ENCODE measurements around the gene EIF4A3. TPM values are rescaled to one million over a fixed set of nuclear protein-coding genes. Genes with fewer than 3 reads are reported as not detected.
A peak's percentile ranks its signal among the peaks of the same experiment; 100 is the strongest.

Gene EIF4A3
- total RNA-seq, 1 donor from 2014 or later = 54.1 TPM

GRCh38 chr17:80132906-80133625 lies 13.9 kb downstream of the EIF4A3 start:
- intact Hi-C loops (cut with DNase I) = no loop called here
- no peak for TF ChIP-seq CTCF (IDR thresholded peaks at IDR 0.05)
- H3K9me3 ChIP-seq = no peaks in the 10 kb centered on the region
- H3K4me3 ChIP-seq = no peak overlapping the region
- DNase-seq = no peak
- H3K4me1 ChIP-seq = no peaks in the 10 kb centered on the region
- H3K36me3 ChIP-seq = peaks cover 53% of the 10 kb centered on the region
- no peak overlapping the region for H3K27ac ChIP-seq
- peak; percentile 21 to 29 for ATAC-seq
- no peaks in the 10 kb centered on the region for H3K27me3 ChIP-seq (ENCODE audit: low read depth)

- H3K4me1 ChIP-seq = no peaks in the 10 kb centered on the region
- intact Hi-C loops (cut with DNase I) = no loop called here
- ATAC-seq = no peak
- no peaks in the 10 kb centered on the region for H3K9me3 ChIP-seq
- peaks cover 33% of the 10 kb centered on the region for H3K36me3 ChIP-seq
- no peak for DNase-seq
- no peak overlapping the region for H3K27ac ChIP-seq
- no peaks in the 10 kb centered on the region for H3K27me3 ChIP-seq (ENCODE audit: low read depth)
- TF ChIP-seq CTCF (IDR thresholded peaks at IDR 0.05) = no peak
- no peak overlapping the region for H3K4me3 ChIP-seq
Measured at GRCh38 chr17:80130992-80131391, 15.9 kb downstream of the EIF4A3 start.

GRCh38 chr17:80129006-80129565 lies 17.8 kb downstream of the EIF4A3 start:
- H3K27me3 ChIP-seq (ENCODE audit: low read depth) = no peaks in the 10 kb centered on the region
- H3K4me3 ChIP-seq = no peak overlapping the region
- no peak for TF ChIP-seq CTCF (IDR thresholded peaks at IDR 0.05)
- peaks cover 14% of the 10 kb centered on the region for H3K36me3 ChIP-seq
- DNase-seq (no peak), ATAC-seq (no peak)
- intact Hi-C loops (cut with DNase I) = no loop called here
- no peaks in the 10 kb centered on the region for H3K4me1 ChIP-seq
- no peaks in the 10 kb centered on the region for H3K9me3 ChIP-seq
- H3K27ac ChIP-seq = no peak overlapping the region

GRCh38 chr17:80126449-80126715 lies 20.5 kb downstream of the EIF4A3 start:
- TF ChIP-seq CTCF (IDR thresholded peaks at IDR 0.05) = no peak
- H3K27me3 ChIP-seq (ENCODE audit: low read depth) = no peaks in the 10 kb centered on the region
- H3K4me1 ChIP-seq = no peaks in the 10 kb centered on the region
- no peaks in the 10 kb centered on the region for H3K36me3 ChIP-seq
- H3K9me3 ChIP-seq = no peaks in the 10 kb centered on the region
- no peak overlapping the region for H3K27ac ChIP-seq
- ATAC-seq = no peak
- intact Hi-C loops (cut with DNase I) = no loop called here
- H3K4me3 ChIP-seq = no peak overlapping the region
- DNase-seq = no peak

GRCh38 chr17:80125656-80126448 lies 21.1 kb downstream of the EIF4A3 start:
- H3K27ac ChIP-seq = no peak overlapping the region
- no peaks in the 10 kb centered on the region for H3K4me1 ChIP-seq
- DNase-seq = no peak
- H3K4me3 ChIP-seq = no peak overlapping the region
- no peak for TF ChIP-seq CTCF (IDR thresholded peaks at IDR 0.05)
- intact Hi-C loops (cut with DNase I) = no loop called here
- H3K9me3 ChIP-seq = no peaks in the 10 kb centered on the region
- H3K36me3 ChIP-seq = no peaks in the 10 kb centered on the region
- ATAC-seq = no peak
- no peaks in the 10 kb centered on the region for H3K27me3 ChIP-seq (ENCODE audit: low read depth)

Measured in lower lobe of right lung (tissue), 2 donors.